Astrocyte (in vitro differentiated cells and primary cell): ENCODE measurements around the gene PCDHGB4.

ENCODE experiments used
- EZH2 ChIP-seq: IDR thresholded peaks from 2 replicates; pipeline ENCODE4 v1.6.1; 2012; ENCODE audit warnings: mild to moderate bottlenecking, low read length, inconsistent platforms; ENCODE audit not compliant: insufficient read depth
- TF ChIP-seq, protein P1 (sequence below): IDR thresholded peaks from 2 replicates; pipeline ENCODE4 v1.5.1; 2011; ENCODE audit warnings: low read depth, mild to moderate bottlenecking, inconsistent platforms, low read length, moderate library complexity; ENCODE audit not compliant: insufficient read depth

DNA sequence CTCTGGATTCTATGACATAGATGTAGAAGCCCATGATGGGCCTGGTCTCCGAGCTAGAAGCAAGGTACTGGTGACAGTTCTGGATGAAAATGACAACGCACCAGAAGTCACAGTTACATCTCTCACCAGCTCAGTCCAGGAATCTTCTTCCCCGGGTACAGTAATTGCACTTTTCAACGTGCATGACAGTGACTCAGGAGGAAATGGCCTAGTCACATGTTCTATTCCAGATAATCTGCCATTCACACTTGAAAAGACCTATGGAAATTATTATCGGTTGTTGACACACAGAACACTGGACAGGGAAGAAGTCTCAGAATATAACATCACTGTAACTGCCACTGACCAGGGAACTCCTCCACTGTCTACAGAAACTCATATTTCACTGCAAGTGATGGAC, 31.4 kb upstream of the PCDHGB4 start:
- TF ChIP-seq, protein P1, sequence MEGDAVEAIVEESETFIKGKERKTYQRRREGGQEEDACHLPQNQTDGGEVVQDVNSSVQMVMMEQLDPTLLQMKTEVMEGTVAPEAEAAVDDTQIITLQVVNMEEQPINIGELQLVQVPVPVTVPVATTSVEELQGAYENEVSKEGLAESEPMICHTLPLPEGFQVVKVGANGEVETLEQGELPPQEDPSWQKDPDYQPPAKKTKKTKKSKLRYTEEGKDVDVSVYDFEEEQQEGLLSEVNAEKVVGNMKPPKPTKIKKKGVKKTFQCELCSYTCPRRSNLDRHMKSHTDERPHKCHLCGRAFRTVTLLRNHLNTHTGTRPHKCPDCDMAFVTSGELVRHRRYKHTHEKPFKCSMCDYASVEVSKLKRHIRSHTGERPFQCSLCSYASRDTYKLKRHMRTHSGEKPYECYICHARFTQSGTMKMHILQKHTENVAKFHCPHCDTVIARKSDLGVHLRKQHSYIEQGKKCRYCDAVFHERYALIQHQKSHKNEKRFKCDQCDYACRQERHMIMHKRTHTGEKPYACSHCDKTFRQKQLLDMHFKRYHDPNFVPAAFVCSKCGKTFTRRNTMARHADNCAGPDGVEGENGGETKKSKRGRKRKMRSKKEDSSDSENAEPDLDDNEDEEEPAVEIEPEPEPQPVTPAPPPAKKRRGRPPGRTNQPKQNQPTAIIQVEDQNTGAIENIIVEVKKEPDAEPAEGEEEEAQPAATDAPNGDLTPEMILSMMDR, result no peak
- TF ChIP-seq EZH2, result no peak
